Activated T-helper 1 cell treated with Interleukin-2 at 50 U/mL for 16 hours (primary cell): ENCODE results near the gene BCLAF3.

ENCODE experiments used
- DNase-seq: peaks from one replicate; pipeline ENCODE4 v3.0.0-alpha.2; 2020; ENCODE audit warnings: low read depth

The BCLAF3 gene

GRCh38 chrX:19966056-19966455 is 24.8 kb downstream of the BCLAF3 start:
- no peak for DNase-seq

- no peak for DNase-seq
These were observed 26.7 kb downstream of the BCLAF3 start for GRCh38 chrX:19964017-19964710.

DNA sequence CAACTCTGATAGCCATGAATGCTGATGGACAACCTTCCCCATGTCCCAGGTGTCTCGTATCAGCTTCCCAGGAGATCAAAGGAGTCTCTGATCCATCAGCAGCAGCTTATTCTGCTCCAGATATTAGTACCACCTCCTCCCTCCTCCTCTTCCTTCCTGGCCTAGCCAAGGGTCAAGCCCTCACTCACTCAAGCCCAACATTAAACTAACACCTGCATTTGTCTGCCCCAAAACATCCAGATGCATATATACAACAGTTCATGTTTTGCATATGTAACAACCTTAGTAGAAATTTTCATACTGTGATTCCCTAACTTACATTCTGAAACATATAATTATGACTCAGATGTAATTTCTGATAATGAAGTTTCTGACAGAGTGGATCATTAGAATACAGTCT is 29.9 kb downstream of the BCLAF3 start:
- no peak for DNase-seq

DNA sequence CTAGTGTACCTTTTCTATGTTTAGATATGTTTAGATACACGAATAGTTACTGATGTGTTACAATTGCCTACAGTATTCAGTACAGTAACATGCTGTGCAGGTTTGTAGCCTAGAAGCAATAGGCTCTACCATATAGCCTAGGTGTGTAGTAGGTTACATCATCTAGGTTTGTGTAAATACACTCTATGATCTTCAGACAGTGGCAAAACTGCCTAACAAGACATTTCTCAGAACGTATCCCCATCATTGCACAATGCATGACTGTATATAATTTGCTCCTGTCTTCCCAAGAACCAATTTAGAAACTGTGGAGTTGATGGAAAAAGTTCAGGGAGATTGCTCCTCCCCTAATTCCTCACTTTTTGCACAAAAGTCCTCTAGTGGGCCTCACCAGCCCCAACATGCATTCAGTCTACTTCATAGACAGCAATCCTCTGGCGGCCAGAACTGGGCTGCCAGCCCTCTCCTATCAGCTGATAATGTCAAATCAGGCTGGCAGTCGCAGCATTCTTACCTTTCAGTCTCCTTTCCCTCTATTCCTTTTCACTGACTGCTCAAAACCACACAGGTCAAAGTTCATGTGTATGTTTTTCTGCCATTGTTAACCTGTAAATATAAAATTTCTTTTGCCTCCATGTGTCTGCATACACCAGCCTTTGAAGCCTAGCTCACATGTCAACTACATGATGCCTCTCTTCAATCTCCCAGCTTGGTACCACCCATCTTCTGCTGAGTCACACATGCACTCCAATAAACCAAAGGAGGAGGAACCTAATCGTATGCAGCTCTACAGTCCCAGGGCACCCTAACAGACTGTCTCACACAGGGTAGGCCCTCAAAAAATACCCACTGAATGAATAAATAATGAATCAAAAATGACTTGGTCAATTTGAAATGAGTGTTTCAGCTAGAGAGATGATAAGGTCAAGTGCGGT is 32.0 kb downstream of the BCLAF3 start:
- DNase-seq, result no peak

DNA sequence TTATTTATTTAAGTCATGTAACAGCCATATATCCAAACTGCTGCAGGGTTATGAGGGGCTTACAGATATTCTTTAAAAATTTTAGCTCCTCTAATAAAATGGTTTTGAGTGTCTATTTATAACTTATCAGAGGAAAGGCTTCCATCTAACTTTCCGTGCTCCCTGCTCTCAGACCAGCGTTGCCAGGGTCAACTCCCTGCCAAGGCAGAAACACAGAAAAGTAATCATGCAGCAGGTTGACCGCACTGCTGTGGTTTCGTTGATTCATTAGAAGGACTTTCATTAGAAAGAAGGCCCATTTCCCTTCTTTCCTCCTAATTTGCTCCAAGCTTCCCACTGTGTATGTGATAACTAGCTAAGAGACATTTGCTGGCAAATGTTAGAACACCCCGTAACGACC is 33.9 kb downstream of the BCLAF3 start:
- DNase-seq, result no peak

- DNase-seq, result no peak
These were observed 34.6 kb downstream of the BCLAF3 start for GRCh38 chrX:19956306-19956705.

DNA sequence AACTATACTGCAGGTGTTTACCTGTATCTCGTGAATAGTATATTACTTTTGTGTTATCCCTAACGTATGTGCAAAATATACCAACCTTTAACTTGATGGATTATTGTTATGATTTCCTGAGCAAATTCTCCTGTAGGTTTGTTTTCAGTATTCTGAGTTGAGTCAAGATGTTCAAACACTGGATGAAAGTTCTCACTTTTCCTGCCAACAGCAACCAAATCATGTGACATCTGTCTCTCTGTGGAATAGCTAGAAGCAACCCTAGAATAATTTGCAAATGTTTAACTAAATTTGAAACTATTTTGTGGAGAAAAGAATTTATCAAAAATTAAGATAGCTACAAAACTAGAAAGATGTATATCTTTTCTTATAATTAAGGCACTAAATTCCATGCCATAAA is 35.6 kb downstream of the BCLAF3 start:
- DNase-seq, result no peak

- no peak for DNase-seq
These were observed 36.3 kb downstream of the BCLAF3 start for GRCh38 chrX:19954335-19955096.

DNA sequence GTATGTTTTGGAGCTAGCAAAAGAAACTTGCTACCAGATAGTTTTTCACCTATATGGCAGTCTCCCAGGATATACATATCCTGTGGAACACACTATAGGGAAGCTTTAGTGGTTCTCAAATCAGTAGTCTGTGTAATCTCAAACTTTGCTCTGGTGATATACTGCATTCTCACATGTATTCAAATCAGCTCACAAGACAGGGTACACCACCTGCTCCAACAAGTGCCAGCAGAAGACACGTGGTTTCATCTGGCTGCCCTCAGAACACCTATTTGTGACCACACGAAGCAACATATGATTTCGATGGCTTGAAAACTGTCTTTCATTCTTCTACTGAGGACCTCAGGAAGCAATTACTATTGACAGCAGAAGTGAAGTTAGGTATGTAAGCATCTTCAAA is 37.7 kb downstream of the BCLAF3 start:
- DNase-seq, result no peak

GRCh38 chrX:19949340-19949739 is 41.5 kb downstream of the BCLAF3 start:
- DNase-seq, result no peak

DNA sequence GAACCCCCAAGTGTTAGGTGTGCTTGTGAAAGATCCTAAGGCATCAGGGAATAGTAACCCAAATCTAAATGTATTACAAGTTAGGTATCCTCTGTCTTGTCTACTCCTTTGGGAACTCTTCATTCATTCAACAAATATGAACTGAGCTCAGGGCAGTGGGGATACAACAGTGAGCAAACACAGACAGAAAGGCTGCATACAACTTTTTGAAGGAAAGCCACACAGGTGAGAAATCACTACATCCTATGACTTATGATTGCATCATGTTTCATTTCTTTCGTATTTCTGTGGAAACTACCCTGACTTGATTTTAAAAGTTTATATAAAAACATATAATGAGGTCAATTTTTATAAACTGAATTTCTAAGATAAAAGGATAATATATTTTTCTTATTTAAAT is 43.2 kb downstream of the BCLAF3 start:
- DNase-seq, result no peak
